Thyroid gland (tissue), 4 donors: ENCODE measurements around the gene RBM22.

Experiments
- POLR2A ChIP-seq, 2 donors: fragments of 450-650 bp; IDR thresholded peaks; one replicate each; pipeline ENCODE4 v1.6.1; 2017; ENCODE audit warnings: antibody characterized with exemption in 2 of 2, mild to moderate bottlenecking in 2 of 2, moderate library complexity in 1 of 2
- TF ChIP-seq, protein P1 (sequence below), 6 experiments: fragments of 200-600 bp in 3 of 6; fragments of 450-650 bp in 3 of 6; sonication (generic) in 3 of 6; IDR thresholded peaks; one replicate each; pipeline ENCODE4 v1.5.1; 2016 to 2019; ENCODE audit warnings: antibody characterized with exemption in 6 of 6, mild to moderate bottlenecking in 2 of 6, inconsistent platforms in 1 of 6, moderate library complexity in 1 of 6

DNA sequence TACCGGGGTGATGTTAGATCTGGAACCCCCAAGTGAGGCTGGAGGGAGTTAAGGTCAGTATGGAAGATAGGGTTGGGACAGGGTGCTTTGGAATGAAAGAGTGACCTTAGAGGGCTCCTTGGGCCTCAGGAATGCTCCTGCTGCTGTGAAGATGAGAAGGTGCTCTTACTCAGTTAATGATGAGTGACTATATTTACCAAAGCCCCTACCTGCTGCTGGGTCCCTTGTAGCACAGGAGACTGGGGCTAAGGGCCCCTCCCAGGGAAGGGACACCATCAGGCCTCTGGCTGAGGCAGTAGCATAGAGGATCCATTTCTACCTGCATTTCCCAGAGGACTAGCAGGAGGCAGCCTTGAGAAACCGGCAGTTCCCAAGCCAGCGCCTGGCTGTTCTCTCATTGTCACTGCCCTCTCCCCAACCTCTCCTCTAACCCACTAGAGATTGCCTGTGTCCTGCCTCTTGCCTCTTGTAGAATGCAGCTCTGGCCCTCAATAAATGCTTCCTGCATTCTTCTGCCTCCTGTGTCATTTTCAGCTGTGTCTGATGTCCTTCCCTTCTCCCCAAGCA, 42.1 kb downstream of the RBM22 start:
- TF ChIP-seq POLR2A (IDR thresholded peaks at IDR 0.05) = no peak
- TF ChIP-seq, protein P1, sequence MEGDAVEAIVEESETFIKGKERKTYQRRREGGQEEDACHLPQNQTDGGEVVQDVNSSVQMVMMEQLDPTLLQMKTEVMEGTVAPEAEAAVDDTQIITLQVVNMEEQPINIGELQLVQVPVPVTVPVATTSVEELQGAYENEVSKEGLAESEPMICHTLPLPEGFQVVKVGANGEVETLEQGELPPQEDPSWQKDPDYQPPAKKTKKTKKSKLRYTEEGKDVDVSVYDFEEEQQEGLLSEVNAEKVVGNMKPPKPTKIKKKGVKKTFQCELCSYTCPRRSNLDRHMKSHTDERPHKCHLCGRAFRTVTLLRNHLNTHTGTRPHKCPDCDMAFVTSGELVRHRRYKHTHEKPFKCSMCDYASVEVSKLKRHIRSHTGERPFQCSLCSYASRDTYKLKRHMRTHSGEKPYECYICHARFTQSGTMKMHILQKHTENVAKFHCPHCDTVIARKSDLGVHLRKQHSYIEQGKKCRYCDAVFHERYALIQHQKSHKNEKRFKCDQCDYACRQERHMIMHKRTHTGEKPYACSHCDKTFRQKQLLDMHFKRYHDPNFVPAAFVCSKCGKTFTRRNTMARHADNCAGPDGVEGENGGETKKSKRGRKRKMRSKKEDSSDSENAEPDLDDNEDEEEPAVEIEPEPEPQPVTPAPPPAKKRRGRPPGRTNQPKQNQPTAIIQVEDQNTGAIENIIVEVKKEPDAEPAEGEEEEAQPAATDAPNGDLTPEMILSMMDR (IDR thresholded peaks at IDR 0.05) = no peak
